Activated CD8-positive, alpha-beta memory T cell treated with anti-CD3 and anti-CD28 coated beads, Interleukin-2, amount 50 U/mL, for 1 hour (primary cell): Measurements from ENCODE around the gene FAM209B.
"Not testable (repeated sequence)": the region's sequence is repeated elsewhere in the genome, so short reads cannot be mapped to it uniquely, and the experiment has no call there.

ENCODE experiments used
- DNase-seq: peaks from one replicate; pipeline ENCODE4 v3.0.0-alpha.2; 2020; ENCODE audit errors: extremely low read depth

The FAM209B gene, protein sequence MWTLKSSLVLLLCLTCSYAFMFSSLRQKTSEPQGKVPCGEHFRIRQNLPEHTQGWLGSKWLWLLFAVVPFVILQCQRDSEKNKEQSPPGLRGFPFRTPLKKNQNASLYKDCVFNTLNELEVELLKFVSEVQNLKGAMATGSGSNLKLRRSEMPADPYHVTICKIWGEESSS

DNA sequence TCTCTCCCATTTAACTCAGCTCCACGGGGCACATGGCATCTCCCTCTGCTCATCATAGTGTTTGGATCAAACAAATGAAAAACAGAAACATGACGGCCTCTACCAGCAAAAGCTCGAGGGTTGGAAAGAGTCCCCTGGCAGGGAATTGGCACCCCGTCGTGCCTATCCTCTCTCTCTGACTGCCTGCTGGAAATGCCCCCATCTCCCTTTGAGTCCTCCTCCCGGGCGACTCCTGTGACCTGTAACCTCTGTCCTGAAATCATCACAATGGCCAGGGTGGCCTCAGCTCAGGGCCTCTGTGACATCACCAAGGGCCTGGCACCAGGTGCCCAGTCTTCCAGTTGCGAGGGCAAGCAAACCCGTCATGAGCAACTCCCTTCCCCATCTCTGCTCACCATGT, at the start of gene FAM209B:
FAM209B (plus strand) TSS at position 301 of the 400 bp plus-strand sequence; CDS start at position 397, 96 bp downstream.
- DNase-seq: not testable (repeated sequence)

DNA sequence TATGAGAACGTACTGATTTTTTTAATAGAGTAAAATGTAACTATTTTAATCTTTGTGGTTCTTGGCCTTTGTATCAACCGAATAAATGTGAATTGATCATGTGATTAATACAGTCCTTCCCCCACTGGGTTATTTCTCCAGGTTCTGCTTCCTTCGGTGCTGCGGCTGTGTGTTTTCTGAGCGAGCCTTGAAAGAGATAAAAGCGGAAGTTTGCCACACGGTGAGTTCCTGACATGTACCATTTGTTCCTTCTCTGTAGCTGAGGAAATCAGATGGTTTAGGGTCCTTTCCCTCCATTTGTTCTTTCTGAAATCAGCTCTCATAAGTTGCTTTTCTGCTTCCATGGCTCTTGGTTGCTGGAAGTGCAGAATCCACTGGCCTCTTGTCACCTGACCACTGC, 49.1 kb upstream of the FAM209B start:
- no peak for DNase-seq

DNA sequence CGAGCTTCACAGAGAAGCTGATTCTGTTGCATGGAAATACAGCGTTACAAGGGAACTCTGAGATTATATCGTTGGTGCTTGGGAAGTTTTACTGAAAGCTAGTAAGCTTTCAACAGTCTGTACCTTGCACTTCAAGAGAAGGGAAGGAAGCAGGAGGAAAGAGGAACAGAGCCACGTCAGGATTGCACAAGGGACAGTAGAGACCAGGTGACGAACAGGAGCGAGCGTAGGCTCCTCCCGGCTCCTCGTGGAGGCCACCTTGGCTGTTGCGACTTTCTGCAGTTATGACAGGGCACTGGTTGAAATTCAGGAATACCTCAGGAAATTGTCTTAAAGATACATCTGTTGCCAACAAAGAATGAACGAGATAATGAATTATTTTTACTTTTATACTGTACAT, 45.8 kb upstream of the FAM209B start:
- DNase-seq: no peak

DNA sequence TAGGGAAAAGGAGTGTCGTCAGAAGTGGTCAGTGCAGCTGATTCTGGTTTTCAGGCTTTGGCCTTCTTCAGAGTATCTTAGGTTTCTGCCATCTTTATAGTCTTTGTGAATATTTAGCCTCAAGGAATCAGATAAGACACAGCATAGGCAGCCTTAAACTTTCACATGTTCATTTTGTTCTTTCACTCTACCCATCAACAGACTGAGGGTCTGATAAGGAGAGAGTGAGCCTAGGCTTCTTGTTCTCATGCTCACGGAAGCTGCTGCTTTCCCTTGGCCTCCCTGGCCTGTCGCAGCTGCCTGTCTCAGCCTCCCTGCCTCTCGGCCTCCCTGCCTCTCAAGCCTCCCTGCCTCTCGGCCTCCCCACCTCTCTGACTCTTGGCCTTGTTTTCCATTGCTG, 44.5 kb upstream of the FAM209B start:
- DNase-seq: no peak

DNA sequence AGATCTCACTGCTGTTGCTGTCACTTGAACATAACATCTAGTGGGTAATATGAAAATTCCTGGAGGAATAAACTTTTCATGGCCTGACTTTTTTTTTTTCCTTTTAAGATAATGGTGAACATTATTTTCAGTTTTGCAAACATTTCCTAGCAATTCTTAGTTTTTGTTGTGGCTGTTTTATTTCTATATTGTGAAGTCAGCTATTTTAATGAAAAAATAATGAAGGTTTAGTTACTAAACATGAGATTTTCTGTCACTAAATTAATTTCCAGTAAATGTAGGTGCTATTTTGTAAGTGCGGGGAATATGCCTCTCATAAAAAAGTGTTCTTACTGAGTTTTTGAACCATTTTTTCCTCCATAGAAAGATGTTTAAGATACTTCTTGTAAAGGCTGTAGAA, 31.9 kb upstream of the FAM209B start:
- DNase-seq: no peak

DNA sequence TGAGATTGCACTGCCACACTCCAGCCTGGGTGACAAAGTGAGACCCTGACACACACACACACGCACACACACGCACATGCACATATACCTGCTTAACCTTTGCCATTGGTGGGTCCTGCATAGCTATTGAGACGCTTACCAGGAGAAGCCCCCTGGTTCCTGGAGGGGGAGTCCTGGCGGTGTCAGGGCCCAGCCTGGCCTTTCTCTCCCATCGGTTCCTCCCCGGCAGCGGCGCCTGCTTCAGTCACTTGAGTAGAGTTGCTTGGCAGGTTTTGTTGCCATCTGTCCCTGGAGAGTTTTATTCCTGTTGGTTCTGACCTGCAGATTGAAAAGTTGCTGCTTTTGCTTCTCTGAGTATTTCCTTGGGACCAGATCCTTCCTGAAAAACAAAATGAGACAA, 29.1 kb upstream of the FAM209B start:
- DNase-seq: no peak

DNA sequence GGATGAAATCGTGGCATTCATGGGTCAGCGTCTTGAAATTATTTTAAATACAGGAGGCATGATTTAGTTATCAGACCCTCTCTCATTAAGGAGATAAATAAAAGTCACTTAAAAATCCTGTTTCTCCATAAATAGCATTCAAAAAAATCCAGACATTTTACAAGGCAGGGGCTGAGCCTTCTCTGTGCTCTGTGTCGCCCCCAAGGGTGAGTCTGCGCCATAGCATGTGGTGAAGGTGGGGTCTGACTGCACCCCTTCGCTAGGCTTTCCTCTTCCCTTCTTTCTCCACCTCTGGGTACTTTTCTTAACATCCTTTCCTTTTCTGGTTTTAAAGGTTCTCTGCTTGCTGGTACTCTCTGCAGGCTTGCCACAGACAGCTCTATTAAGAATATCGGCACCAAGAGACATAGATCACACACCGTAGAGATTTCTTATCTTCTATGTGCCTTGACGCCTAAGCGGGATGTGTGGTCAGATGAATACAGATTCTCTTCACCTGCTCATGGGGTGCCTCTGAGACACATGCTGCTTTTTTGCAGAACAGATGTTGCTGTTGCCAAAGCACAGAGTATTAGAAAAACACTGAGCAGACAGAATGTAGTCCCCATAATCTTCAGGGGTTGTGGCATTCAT, 28.6 kb upstream of the FAM209B start:
- DNase-seq: no peak

DNA sequence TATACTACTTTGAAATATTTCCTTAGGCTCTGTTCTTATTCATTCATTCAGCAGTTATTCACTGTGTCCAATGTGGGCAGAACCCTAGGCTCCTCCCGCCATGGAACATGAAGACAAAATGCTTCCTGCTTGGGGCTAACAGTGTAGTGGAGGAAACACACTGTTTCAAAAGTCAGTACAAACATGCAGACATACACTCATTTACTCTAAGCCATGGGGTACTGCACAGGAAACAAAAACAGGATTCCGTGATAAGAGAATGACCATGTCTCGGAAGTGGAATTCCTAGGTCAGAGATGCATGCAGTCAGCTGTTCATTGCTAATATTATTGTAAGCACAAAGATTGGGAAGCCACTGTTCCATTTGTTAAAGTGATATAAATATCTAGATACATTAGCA, 26.9 kb upstream of the FAM209B start:
- DNase-seq: no peak

DNA sequence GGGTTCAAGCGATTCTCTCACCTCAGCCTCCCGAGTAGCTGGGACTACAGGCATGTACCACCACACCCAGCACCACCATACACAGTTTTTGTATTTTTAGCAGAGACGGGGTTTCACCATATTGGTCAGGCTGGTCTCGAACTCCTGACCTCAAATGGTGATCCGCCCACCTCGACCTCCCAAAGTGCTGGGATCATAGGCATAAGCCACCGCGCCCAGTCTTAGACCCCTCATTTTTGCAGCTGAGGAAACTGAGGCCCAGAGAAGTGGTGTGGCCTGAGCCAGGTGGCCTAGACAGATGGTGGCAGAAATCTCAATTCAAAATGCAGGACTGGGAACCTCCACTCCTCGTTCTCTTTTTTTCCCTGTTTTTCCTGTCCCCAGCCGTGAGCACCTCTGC, 21.1 kb upstream of the FAM209B start:
- DNase-seq: no peak

DNA sequence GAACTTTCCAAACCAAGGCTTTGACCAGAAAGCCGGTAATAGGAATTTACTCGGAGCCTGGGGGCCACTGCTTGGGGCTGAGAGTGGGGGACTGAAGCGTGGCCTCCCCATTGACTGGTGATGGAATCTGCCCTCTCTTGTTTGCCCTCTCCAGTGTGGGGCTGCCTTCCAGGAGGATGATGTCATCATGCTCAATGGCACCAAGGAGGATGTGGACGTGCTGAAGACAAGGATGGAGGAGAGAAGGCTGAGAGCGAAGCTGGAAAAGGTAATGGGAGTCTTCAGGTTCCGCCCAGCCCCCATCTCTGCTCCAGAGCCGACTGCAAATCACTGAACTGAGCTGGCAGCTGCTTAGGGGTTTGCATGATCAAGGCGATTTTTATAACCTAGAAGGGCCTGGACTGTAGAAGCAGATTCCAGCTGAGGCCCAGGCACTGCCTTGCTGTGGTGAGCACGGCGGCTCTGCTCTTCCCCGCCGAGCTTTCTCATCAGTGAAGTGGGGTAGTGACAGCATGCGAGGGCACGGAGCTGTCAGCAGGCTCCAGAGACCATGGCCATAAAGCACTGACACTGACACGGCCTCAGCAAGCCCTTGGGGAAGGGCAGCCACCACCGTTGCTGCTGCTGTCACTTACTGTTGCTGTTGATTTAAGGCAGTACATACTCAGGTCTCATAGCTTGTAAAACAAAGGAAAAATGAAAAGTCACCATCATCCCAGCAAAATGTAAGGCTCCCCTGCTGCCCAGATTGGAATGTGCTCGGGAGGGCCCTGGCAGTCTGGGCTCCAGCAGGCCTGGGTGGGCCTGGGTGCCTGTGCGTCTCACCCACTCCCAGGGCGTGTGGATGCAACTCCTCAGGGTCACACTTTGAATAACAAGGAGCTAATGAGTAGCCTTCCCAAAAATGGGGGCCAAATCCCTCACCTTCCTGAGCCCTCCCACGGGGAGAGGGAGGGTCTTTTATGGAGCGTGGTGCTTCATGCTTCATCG, 19.6 kb upstream of the FAM209B start:
- no peak for DNase-seq

DNA sequence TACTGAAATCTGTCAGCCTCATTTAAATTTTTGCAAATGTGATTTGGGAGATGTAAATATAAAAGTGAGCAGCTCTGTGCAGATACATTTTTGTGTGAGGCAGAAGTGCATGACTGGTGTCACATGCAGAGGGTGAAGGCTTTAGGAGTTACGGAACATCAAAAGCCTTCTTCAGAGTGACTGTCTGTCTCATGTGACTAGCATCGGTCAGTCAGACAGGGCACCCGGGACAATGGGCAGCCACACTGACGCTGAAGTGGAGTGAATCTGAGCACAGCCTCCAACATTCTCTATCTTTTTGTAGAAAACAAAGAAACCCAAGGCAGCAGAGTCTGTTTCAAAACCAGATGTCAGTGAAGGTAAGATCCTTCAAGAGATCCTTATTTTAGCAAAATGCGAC, 16.4 kb upstream of the FAM209B start:
- no peak for DNase-seq

DNA sequence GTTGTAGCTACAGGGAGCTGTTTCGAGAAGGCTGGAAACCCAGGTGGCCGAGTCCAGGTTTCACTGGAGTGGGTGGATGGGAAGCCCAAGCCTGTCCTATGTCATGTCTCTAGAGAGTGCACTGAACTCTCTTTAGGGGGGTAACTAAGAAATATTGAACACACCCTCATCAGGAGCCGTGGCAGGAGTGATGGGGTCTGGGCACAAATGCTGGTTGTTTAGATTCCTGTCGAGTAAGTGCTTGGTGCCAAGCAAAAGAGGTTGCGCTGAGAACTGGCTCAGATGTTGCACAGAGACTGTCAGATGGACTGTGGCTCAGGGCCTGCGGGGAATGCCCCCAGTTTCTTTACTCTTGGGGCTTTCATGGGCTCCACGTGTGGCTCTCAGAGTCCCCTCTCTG, 15.8 kb upstream of the FAM209B start:
- DNase-seq: no peak

DNA sequence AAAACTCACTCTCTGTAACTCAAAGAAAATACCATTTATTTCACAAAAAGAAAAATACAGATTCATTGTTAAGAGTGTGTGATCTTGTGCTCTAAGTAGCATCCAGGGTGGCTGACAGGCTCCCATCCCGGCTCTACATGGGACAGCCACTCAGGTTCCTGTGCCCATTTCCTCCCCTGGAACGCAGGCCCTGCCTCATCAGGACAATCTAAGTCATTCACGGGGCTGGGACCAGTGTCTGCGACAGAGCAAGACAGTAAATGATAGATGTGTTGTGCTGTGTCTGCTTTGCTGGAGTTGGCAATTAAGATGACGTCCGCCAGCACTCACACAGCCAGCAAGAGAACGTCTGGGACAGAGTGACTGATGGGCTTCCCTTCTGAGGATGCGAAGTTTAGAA, 15.4 kb upstream of the FAM209B start:
- no peak for DNase-seq

DNA sequence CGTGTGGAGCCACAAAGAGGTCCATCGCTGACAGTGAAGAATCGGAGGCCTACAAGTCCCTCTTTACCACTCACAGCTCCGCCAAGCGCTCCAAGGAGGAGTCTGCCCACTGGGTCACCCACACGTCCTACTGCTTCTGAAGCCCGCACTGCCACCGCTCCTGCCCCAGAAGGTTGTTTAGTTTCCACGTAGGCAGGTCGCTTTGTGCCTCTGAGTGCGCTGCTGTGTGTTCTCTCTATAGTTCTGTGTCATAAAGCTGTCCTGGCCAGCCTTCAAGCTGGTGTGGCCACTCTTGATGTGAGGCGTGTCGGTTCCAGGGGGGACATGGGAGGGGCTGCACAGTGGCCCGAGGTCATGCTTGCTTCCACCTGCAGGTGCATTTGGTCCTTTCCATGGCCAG, 14.9 kb upstream of the FAM209B start:
- no peak for DNase-seq

DNA sequence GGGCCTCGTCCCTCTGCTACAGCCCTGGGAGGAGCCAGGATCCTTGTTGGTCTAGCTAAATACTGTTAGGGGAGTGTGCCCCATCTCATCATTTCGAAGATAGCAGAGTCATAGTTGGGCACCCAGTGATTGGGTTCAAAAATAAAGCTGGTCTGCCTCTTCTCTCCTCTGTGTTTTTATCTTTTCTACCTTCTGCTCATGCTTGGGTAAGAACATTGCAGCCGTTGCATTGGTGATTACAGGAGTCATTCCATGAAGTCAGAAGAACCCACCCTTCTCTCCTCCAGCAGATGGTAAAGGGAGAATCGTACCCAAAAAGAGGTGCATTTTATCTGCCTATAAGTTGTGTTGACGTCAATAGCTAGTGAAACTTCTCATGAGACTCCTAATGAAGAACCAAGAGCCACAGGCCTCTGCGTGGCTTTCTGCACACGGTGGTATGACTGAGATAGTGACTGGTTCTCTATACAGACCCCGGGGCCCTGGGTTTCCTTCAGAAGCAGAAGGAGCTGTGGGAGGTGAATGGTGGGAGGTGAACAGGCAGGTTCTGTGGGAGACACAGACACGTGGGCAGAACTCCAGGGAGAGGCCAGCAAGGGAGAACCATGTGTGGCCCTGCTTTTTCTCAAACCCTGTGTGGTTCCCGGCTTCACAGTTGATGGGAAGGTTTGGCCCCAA, 14.2 kb upstream of the FAM209B start:
- DNase-seq: no peak

DNA sequence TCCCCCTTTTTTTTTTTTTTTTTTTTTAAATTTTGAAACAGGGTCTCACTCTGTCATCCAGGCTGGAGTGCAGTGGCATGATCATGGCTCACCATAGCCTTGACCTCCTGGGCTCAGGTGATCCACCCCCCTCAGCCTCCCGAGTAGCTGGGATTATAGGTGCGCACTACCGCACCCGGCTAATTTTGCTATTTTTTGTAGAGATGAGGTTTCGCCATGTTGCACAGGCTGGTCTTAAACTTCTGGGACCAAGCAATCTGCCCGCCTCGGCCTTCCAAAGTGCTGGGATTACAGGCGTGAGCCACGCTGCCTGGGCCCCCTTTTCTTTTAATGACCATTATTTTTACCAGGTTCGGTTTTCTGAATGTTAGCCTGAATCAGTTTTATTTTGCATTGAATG, 13.5 kb upstream of the FAM209B start:
- no peak for DNase-seq

DNA sequence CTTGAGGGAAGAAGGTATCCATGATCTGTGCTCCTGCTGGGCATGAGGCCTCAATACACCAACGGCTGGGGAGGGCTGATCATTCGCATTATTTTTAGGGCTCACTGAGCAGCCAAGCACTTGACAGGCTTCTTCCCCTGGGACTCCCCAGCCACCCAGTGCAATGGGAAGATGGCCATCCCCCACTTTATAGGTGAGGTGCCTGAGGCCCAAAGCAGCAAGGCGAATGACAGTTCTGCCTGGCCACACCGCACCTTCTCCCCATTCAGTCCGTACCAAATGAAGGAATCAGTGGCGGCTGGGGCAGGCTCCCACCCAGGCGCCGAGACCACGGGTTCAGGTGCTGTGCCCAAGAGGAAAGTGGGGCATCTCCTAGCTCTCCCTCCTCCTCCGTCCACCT, 12.9 kb upstream of the FAM209B start:
- no peak for DNase-seq

DNA sequence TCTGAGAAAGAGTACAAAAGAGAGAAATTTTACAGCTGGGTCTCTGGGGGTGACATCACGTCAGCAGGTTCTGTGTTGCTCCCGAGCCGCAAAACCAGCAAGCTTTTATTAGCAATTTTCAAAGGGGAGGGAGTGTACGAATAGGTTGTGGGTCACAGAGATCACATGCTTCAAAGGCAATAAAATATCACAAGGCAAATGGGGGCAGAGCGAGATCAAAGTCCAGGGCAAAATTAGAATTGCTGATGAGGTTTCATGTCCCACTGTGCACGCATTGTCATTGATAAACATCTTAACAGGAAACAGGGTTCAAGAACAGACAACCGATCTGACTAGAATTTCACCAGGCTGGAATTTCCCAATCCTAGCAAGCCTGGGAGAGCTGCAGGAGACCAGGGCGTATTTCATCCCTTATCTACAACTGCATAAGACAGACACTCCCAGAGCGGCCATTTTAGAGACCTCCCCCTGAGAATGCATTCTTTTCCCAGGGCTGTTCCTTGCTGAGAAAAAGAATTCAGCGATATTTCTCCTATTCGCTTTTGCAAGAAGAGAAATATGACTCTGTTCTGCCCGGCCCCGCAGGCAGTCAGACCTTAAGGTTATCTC, 12.2 kb upstream of the FAM209B start:
- not testable (repeated sequence) for DNase-seq

DNA sequence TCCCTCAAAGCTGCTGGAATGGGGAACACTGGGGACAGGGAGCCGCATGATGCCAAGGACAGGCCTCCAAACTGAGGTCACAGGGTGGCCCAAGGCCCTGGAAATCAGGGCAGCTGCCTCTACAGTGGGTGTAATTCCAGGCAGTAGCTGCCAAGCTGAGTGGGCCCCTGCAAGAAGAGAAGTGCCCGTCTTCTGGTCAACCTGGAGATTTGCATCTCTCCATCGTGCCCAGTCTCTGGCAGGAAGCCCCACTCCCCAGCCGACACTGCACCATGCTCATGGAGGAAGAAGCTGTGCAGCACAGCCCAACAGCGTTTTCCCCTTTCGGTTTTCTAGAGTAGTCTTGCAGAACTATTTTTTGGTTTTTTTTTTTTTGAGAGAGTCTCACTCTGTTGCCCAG, 10.7 kb upstream of the FAM209B start:
- no peak for DNase-seq

DNA sequence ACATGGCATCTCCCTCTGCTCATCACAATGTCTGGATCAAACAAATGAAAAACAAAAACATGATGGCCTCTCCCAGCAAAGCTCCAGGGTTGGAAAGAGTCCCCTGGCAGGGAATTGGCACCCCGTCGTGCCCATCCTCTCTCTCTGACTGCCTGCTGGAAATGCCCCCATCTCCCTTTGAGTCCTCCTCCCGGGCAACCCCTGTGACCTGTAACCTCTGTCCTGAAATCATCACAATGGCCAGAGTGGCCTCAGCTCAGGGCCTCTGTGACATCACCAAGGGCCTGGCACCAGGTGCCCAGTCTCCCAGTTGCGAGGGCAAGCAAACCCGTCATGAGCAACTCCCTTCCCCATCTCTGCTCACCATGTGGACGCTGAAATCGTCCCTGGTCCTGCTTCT, 8.6 kb upstream of the FAM209B start, which contains the start of gene FAM209A:
FAM209A (plus strand) TSS at position 301 of the 400 bp plus-strand sequence; CDS start at position 366, 65 bp downstream.
- not testable (repeated sequence) for DNase-seq

DNA sequence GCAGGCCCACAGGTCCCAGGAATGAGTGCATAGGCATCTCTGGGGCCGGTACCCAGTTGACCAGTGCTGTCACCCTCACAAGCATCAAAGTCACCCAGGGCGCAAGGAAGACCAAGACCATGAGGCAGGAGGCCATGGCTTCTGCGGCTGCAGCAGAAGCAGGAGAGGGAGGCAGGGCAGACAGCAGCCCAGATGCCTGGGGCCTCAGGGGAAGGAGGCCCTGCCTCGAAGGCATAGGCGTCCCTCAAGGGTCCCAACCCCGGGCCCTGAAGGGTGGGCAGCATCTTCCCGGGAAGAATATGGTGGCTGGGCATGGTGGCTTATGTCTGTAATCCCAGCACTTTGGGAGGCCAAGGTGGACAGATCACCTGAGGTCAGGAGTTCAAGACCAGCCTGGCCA, 5.5 kb upstream of the FAM209B start:
- no peak for DNase-seq

DNA sequence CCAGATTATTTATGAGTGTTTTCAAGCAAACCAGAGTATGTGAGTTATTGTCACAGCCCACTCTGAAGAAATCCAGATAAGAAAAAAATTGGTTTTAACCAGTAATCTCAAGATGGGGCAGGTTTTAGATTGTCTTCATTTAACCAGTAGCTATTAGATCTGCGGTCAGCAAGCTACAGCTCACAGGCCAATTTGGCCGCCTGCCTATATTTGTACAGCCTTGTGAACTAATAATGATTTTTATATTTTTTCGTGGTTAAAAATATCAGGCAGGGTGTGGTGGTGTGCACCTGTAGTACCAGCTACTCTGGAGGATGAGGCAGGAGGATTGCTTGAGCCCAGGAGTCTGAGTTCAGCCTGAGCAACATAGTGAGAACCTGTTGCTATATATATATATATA, 5.0 kb downstream of the FAM209B start:
- DNase-seq: no peak
